HG02759 (cell line): ENCODE data around the gene XPNPEP1.

Experiments used
- ATAC-seq: cut with Tn5 transposase; IDR thresholded peaks from one replicate; pipeline ENCODE4 v1.9.1; 2021; ENCODE audit warnings: mild to moderate bottlenecking, moderate library complexity; ENCODE audit not compliant: unreplicated experiment

XPNPEP1 gene

GRCh38 chr10:109871476-109871875 lies 51.8 kb downstream of the XPNPEP1 start:
- no peak for ATAC-seq

DNA sequence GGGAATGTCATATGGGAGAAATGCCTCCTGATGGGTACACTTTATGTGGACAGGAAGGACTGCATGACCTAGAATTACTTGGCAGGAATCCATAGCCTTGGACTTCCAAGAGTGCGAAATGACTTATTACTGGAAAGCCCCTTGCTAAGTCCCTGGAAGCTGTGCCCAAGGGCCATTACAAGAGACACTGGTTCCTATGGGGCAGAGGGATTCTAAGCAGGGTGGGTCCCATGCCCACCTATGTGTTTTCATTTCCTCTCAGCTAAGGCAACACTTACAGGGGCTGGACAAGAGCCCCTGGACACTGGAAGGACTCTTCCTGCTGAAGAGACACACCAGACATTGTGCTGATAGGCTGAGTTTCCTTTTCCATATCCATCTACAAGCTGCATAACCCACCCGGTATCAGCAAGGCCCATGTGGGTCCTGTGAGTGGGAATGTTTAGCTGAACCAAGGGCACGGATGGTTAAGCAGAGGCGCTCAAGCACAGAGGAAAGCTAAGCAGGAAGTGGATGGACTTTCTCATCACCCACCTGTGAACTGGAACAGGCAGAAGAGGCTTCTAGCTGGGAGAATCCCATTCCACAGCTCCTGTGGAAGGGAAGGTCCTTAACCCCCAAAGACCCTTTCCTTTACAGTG lies 56.2 kb downstream of the XPNPEP1 start:
- ATAC-seq, result no peak

DNA sequence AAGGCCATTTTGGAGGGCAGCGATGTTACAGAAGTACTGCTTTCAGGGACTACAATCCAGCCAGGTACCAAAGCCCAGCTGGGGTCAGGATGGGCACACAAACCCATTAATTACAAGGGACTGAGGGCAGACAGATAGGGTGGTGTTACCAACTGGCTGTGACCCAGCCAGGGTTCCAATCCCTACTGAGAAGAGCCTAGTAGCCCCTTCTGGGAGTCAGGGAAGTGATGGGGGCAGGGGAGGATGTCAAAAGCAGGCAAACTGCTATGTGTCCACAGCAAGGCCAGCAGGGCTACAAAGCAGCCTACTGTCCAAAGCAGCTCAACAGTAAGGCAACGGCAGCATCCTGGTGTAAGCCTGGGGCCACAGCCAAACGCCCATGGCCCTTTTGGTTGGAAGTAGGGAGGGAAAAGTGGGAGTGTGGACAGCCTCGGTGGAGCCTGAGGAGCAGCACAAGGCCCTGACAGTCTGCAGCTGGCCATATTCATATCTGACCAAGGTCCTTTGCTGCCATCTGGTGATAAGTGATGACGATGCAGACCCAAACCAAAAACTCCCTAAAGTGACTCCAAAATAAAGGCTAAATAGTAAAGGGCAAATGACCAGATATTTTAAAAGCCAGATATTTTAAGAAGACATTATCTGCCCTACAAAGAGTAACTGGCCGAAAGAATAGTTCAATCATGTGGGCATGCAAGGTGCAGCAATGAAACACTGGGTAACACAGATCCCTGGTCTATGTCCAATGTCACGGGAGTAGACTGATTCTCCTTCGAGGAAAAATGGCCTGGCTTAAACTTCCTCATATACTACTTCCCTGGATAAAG lies 56.9 kb downstream of the XPNPEP1 start:
- ATAC-seq, result no peak

DNA sequence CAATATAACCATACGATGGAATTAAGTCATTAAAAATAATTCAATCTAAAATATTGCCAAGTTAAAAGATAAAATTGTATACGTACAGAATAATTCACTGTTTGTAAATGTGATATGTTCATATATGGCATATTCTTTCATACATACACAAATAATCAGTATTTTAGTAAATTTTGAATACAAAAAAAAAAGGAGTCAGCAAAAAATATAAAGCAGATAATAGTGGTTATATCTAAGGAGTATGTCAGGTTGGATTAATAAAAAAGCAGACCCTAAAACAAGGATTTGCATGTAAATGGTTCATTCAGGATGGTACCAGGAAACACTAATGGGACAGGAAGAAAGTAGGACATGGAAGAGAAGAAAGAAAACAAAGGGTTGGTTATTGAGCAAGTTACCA lies 59.5 kb downstream of the XPNPEP1 start:
- ATAC-seq, result no peak

DNA sequence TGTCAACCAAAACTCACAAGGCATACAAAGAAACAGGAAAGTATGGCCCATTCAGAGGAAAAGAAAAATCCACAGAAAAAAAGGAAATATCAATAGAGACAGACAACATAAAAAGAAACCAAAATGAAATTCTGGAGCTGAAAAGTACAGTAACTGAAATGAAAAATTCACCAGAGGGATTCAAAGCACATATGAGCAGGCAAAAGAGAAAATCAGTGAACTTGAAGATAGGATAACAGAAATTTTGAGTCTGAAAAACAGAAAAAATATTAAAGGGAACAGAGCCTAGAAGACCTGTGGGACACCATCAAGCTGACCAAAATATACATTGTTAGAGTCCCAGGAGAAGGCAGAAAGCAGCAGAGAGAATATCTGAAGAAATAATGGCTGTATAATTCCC lies 60.6 kb downstream of the XPNPEP1 start:
- ATAC-seq, result no peak

- ATAC-seq, result no peak
Observed at GRCh38 chr10:109862041-109862440, 61.3 kb downstream of the XPNPEP1 start.

DNA sequence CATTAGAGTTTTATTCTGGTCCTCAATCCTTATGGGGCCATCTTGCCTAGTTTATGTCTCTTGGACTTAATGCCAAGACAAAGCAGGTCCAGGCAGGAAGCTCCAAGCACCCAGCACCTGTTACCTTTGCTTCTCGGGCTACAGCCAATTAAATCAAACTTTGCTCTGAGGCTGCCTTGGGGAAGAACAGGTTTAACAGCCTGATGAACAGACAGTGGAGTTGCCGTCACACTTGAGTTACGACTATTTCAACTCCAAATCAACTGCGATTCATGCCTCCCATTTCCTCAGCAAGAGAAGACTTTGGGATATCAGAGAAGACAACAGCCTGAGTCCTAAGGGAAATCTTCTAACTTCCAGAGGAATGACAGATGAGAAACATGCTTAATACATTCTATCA lies 62.2 kb downstream of the XPNPEP1 start:
- no peak for ATAC-seq

DNA sequence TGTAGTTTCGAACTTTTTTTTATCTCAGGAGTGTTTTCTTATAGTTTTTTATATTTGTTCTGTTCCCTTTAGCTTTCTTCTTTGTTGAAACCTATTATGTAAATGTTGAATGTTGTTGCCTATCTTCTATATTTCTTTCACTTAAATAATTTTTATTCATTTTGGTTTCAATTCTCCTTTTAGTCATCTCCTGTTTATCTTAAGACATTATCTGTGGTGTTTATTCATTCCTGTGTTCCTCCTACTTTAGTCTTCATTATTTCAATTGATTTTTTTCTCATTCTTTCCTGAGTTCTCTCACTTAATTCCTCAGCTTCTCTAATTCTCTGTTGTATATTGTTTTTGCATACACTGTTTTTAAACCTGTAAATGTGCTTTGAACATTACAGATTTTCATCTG lies 64.1 kb downstream of the XPNPEP1 start:
- ATAC-seq, result no peak

GRCh38 chr10:109855746-109856145 lies 67.6 kb downstream of the XPNPEP1 start:
- no peak for ATAC-seq

- ATAC-seq, result no peak
Observed at GRCh38 chr10:109853921-109854320, 69.4 kb downstream of the XPNPEP1 start.

GRCh38 chr10:109852475-109853037 lies 70.8 kb downstream of the XPNPEP1 start:
- peak; percentile 96 for ATAC-seq

GRCh38 chr10:109851616-109852474 lies 71.5 kb downstream of the XPNPEP1 start:
- peak; percentile 29 for ATAC-seq

- no peak for ATAC-seq
Observed at GRCh38 chr10:109846832-109847231, 76.5 kb downstream of the XPNPEP1 start.

- ATAC-seq, result no peak
Observed at GRCh38 chr10:109845308-109845707, 78.0 kb downstream of the XPNPEP1 start.

DNA sequence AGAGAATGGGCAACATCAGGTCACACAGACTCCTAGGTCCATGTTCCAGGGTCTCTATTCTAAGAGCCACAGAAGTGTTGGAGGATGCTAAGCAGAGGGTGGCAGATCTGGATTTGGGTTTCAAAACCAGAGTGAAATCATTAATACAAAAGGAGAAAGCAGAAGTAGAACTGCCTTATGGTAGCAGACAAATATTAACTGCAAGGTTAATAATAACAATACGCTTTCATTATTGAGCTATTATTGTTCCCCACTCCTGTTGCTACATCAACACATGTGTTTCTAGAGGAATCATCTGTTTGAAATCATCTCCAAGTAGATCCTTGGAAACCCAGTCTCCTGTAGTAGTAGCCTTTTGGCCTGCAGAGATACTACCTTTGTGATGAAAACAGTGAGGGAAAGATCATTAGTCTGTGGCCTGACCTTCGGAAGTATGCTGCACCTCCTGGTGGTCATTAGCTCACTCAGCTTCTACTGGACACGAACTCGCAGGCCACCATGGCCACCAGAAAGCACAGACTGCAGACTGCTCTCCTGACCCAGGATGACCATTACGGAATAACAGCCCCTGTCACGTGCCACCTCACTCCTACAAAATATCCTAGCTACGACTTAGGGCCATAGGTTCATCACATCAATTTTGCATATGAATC lies 84.6 kb downstream of the XPNPEP1 start:
- no peak for ATAC-seq

GRCh38 chr10:109837384-109837783 lies 85.9 kb downstream of the XPNPEP1 start:
- ATAC-seq, result no peak

DNA sequence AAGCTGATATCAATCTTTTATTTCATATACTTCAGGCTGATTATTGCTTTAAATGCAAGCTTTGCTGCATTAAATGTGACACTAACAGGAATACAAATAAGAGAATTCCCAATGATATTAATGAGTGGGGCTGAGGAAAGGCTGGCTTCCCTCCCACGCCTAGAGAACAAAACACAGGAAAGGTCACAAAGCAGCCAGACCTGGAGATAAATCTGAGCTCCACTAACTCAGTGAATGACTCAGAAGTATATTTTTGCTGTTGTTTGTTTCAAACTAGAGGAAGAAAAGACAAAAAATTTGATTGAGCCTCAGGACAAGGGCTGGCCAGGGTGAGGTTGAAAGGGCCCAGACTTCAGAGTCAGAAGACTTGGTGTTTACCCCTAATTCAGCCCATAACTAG lies 88.1 kb downstream of the XPNPEP1 start:
- ATAC-seq, result no peak

GRCh38 chr10:109831846-109832245 lies 91.5 kb downstream of the XPNPEP1 start:
- ATAC-seq, result no peak

DNA sequence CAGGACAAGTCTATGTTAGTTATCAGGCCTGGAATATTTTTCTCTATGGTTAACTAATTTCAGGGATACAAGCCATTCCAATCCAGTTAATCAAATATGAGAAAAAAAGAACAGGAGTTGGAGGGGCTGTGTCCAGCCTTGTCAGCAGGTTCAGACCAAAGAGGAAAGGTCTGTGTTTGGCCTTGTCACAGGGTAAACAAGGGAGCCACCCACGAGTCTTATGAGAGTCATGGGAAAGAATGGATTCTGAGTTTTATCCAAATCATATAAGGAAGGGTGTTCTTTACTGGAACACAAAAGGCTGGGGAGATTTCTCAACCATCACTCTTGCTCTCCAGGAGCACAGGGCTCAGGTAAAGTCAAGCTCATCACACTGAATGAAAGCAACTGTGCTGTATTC lies 99.1 kb downstream of the XPNPEP1 start:
- no peak for ATAC-seq

DNA sequence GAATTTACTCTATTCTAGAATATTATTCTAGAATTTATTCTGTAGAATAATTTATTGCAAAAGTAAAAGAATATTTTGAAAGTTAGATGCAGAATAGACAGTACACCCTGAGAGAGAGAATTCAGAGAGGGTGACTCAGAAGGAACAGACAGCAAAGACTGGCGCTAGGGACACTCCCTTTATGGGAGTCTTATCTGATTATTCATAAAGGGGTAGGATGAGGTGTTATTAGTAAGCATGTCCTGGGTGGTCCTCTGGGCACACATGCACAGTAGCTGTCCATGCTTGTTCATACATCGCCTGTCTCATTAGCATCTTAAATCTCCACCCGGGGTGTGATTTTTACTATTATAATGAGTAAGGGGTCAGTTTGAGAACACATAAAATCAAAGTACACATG lies 100.1 kb downstream of the XPNPEP1 start:
- ATAC-seq, result no peak

- no peak for ATAC-seq
Observed at GRCh38 chr10:109821672-109822071, 101.6 kb downstream of the XPNPEP1 start.
